Measurements from ENCODE around the gene STUM. TPM values are rescaled to one million over a fixed set of nuclear protein-coding genes. Genes with fewer than 3 reads are reported as not detected.
A peak's percentile ranks its signal among the peaks of the same experiment; 100 is the strongest.

The STUM gene
- polyA plus RNA-seq, 1 donor (not counting 4 experiments of a cell fraction or from before 2014, with no cell fraction given), result 0.01 TPM

GRCh38 chr1:226658546-226659125, 110.1 kb downstream of the STUM start:
- peak overlapping the region; percentile 77 for H3K27ac ChIP-seq (ENCODE audit: control insufficient read depth, insufficient read depth, low read length)
- peak overlapping the region; percentile 74 for H3K9ac ChIP-seq (ENCODE audit: control insufficient read depth, extremely low read depth, insufficient read depth, low read length)
- TF ChIP-seq CTCF (optimal IDR thresholded peaks at IDR 0.05 in 1 of 3, IDR thresholded peaks at IDR 0.05 in 1 of 3, conservative IDR thresholded peaks at IDR 0.05 in 1 of 3; ENCODE audit: extremely low read depth in 1 of 3, insufficient read depth in 2 of 3, low read length in 3 of 3), result no peak
- TF ChIP-seq EZH2 (IDR thresholded peaks at IDR 0.05; ENCODE audit: low read length), result no peak
- H3K9me1 ChIP-seq (ENCODE audit: control insufficient read depth, extremely low read depth, insufficient read depth, low read length), result peaks cover 2% of the 10 kb centered on the region
- H4K20me1 ChIP-seq (ENCODE audit: control insufficient read depth, extremely low read depth, insufficient read depth, low read length), result no peaks in the 10 kb centered on the region
- H3K79me2 ChIP-seq (ENCODE audit: control insufficient read depth, insufficient read depth, low read length), result no peaks in the 10 kb centered on the region
- no peak for DNase-seq (ENCODE audit: low read depth, low spot score)
- H2AFZ ChIP-seq (ENCODE audit: control insufficient read depth, low read length), result peak overlapping the region; percentile 62
- no peaks in the 10 kb centered on the region for H3K36me3 ChIP-seq (ENCODE audit: control insufficient read depth in 2 of 2, extremely low read depth in 1 of 2, insufficient read depth in 2 of 2, low read length in 2 of 2)
- peak overlapping the region; percentile 86 for H3K4me2 ChIP-seq (ENCODE audit: control insufficient read depth, extremely low read depth, insufficient read depth, low read depth, low read length)
- peaks cover 58% of the 10 kb centered on the region for H3K4me1 ChIP-seq (ENCODE audit: control insufficient read depth, extremely low read depth, insufficient read depth, low read length)
- H3K9me3 ChIP-seq (ENCODE audit: control insufficient read depth, low read depth, low read length), result no peaks in the 10 kb centered on the region
- no peak for FAIRE-seq
- dilution Hi-C loops (cut with MboI; ENCODE audit: extremely low pct_ligation_motif_present, low sequenced_read_pairs), result no loop called here
- peak overlapping the region in 2 of 3 experiments; percentile 46 to 47 for H3K4me3 ChIP-seq (ENCODE audit: control insufficient read depth in 2 of 3, extremely low read depth in 1 of 3, insufficient read depth in 2 of 3, low read depth in 1 of 3, low read length in 3 of 3)
- no peaks in the 10 kb centered on the region for H3K27me3 ChIP-seq (ENCODE audit: control insufficient read depth, extremely low read depth, insufficient read depth, low read length)

Other genes with a start within 250 kb of the STUM start
- gene LIN9, start 239.6 kb upstream of the STUM start, polyA plus RNA-seq, result 2.8 to 5.6 TPM (median 2.9 TPM) in 3 replicates
- 48.5 to 92.9 TPM (median 62.9 TPM) in 3 replicates for gene PARP1, start 140.7 kb upstream of the STUM start, polyA plus RNA-seq
- gene ITPKB, start 190.5 kb downstream of the STUM start, polyA plus RNA-seq, result 3.2 to 4.9 TPM (median 3.2 TPM) in 3 replicates

All from keratinocyte (primary cell).